Endothelial cell of umbilical vein (primary cell): ENCODE data around the gene EEFSEC.

Source experiments
- CTCF ChIP-seq, 2 donors: IDR thresholded peaks; 1 replicate in 1 of 2; 2 replicates in 1 of 2; pipeline ENCODE4 v1.5.1; 2011; ENCODE audit warnings: low read length in 2 of 2, mild to moderate bottlenecking in 2 of 2, moderate library complexity in 2 of 2, control low read depth in 1 of 2, inconsistent platforms in 1 of 2, low read depth in 1 of 2; ENCODE audit not compliant: insufficient read depth in 1 of 2; ENCODE audit errors: extremely low read depth in 1 of 2
- EZH2 ChIP-seq: IDR thresholded peaks from 2 replicates; pipeline ENCODE4 v1.6.1; 2012; ENCODE audit warnings: borderline replicate concordance, low read depth, mild to moderate bottlenecking, moderate library complexity, low read length, inconsistent platforms; ENCODE audit not compliant: severe bottlenecking
- MAX ChIP-seq: IDR thresholded peaks from 2 replicates; pipeline ENCODE4 v1.6.1; 2011; ENCODE audit not compliant: insufficient read depth, insufficient read length
- POLR2A ChIP-seq: IDR thresholded peaks from 2 replicates; pipeline ENCODE4 v1.6.1; 2012; ENCODE audit warnings: low read depth, mild to moderate bottlenecking, control low read depth, low read length
- POLR2AphosphoS5 ChIP-seq: IDR thresholded peaks from 2 replicates; pipeline ENCODE4 v1.6.1; 2012; ENCODE audit warnings: low read depth, mild to moderate bottlenecking, control low read depth, low read length, moderate library complexity; ENCODE audit not compliant: insufficient read depth

- TF ChIP-seq CTCF (IDR thresholded peaks at IDR 0.05; ENCODE audit: extremely low read depth in 1 of 2, insufficient read depth in 1 of 2, low read depth in 1 of 2, low read length in 2 of 2) (no peak), EZH2 (no peak), POLR2AphosphoS5 (no peak), POLR2A (no peak), MAX (no peak)
Observed at GRCh38 chr3:128301186-128302023, 148.1 kb downstream of the EEFSEC start.
